ENCODE data around the gene GTF2H4.

GRCh38 chr6:30962716-30963115 lies 54.7 kb downstream of the GTF2H4 start:
- no peak for TF ChIP-seq CTCF (IDR thresholded peaks at IDR 0.05; ENCODE audit: insufficient read depth, low read length, poor library complexity, severe bottlenecking)
- TF ChIP-seq EZH2phosphoT487 (conservative IDR thresholded peaks at IDR 0.05; ENCODE audit: low read length) = no peak

Measured in SU-DHL-6 (cell line).